ENCODE measurements around the gene RGS3. TPM values are rescaled to one million over a fixed set of nuclear protein-coding genes. Genes with fewer than 3 reads are reported as not detected.
A peak's percentile ranks its signal among the peaks of the same experiment; 100 is the strongest.

RGS3 gene
- total RNA-seq, 2 donors from 2014 or later = 25.7 to 96.9 TPM

DNA sequence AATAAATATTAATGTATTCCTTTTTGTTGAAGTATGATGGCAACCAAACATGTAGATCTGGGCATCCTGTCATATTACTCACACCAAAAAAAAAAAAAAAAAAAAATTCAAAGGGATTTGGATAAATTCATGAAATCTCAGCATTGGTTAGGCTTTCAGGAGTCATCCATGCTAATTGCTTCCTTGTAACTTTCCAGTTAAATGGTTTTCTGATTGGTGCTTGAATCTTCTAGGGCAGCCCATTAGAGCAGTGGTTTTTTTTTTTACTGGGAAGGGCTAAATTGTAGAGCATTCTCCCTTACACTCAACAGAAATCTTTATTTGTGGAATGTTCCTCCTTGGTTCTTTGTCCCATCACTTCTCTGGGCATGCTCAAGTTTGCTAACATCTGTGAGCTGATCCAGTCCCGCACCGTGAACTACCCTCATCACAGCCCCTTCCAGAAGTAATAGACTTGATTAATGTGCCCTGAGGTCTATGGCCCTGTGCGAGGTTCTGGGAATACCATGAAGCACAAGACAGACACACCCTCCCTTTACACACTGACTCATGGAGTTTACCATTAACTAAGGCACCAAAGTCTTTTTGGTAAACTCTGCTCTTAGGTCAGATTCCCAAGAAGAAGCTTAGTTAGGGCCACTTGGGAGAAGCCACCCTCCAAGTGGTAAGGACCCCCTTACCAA is 56.0 kb downstream of the RGS3 start:
- 60 to 67% methylated on average over 3 of the region's 3 CpGs for WGBS, 2 donors
- H3K27me3 ChIP-seq = no peaks in the 10 kb centered on the region
- intact Hi-C loops (cut with DNase I) = no loop called here
- TF ChIP-seq, protein P1, sequence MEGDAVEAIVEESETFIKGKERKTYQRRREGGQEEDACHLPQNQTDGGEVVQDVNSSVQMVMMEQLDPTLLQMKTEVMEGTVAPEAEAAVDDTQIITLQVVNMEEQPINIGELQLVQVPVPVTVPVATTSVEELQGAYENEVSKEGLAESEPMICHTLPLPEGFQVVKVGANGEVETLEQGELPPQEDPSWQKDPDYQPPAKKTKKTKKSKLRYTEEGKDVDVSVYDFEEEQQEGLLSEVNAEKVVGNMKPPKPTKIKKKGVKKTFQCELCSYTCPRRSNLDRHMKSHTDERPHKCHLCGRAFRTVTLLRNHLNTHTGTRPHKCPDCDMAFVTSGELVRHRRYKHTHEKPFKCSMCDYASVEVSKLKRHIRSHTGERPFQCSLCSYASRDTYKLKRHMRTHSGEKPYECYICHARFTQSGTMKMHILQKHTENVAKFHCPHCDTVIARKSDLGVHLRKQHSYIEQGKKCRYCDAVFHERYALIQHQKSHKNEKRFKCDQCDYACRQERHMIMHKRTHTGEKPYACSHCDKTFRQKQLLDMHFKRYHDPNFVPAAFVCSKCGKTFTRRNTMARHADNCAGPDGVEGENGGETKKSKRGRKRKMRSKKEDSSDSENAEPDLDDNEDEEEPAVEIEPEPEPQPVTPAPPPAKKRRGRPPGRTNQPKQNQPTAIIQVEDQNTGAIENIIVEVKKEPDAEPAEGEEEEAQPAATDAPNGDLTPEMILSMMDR (IDR thresholded peaks at IDR 0.05) = no peak
- no peak for TF ChIP-seq POLR2A (IDR thresholded peaks at IDR 0.05)
- H3K36me3 ChIP-seq (replicated peaks in 1 of 2; ENCODE audit: insufficient read depth in 1 of 2, low read depth in 2 of 2) = no peaks in the 10 kb centered on the region
- peaks cover 19% of the 10 kb centered on the region for H3K4me1 ChIP-seq
- no peak overlapping the region for H3K4me3 ChIP-seq
- DNase-seq (peak in 3 of 4 donors; percentile 29 to 63 (median 42)), ATAC-seq (peak; percentile 59)
- peak overlapping the region; percentile 55 to 90 (median 76) for H3K27ac ChIP-seq
- no peaks in the 10 kb centered on the region for H3K9me3 ChIP-seq

DNA sequence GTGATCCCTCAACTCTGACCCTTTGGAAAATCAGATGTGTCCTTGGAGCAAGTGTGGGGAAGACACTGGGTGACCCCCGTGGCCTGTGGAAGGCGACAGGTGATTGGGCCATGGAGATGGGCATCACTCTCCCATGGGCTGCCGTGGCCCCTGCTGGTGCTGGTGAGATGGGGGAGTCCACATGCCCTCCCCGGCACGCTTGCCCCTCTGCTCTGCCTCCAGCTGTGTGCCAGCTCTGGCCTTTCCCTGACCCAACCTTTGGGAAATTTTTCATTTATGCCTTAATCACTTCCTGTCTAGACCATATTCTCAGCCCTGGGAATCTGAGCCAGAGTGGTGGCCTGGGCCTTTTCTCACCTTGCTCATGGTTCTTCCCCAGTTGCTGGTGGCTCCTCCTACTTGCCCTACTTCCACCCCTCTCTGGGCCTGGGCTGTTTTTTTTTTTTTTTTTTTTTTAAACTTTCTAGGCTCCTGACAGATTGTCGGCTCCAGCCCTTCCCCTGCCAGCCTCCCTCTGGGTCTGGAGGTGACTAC is 56.6 kb downstream of the RGS3 start:
- H3K27ac ChIP-seq = peak overlapping the region; percentile 55 to 90 (median 76)
- intact Hi-C loops (cut with DNase I) = no loop called here
- H3K4me1 ChIP-seq = peaks cover 13% of the 10 kb centered on the region
- H3K4me3 ChIP-seq = no peak overlapping the region
- whole genome bisulfite sequencing, 2 donors = 66 to 72% methylated on average over 6 of the region's 6 CpGs
- H3K27me3 ChIP-seq = no peaks in the 10 kb centered on the region
- DNase-seq (peak; percentile 25 to 87 (median 73)), ATAC-seq (peak; percentile 68)
- no peak for TF ChIP-seq POLR2A (IDR thresholded peaks at IDR 0.05)
- TF ChIP-seq, protein P1 (IDR thresholded peaks at IDR 0.05) = no peak
- no peaks in the 10 kb centered on the region for H3K36me3 ChIP-seq (replicated peaks in 1 of 2; ENCODE audit: insufficient read depth in 1 of 2, low read depth in 2 of 2)
- no peaks in the 10 kb centered on the region for H3K9me3 ChIP-seq

DNA sequence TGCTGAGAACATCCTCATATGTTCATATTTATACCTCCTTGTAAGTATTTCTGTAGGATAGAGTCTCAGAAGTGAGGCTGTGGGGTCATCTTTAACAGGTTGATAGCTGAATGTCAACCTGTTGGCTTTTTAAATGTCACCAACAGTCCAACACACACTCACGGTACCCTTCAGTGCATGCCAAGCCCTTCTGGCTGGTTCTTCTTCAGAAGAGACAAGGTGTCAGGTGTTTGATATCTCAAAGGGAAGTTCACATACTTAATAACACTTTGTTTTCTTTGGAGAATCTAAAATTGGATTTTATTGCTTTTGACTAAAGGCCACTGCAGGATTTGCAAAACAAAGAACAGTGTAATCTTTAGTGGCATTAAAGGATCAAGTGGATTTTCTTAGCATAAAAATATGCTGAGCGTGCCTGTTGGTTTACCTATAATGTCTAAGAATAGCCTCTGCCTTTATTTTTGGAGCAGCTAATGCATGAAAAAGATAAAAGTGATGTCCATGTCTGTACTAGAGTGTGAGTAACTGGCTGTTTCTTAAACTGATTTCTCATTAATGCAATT is 58.2 kb downstream of the RGS3 start:
- 85 to 86% methylated on average over 2 of the region's 2 CpGs for WGBS, 2 donors
- no peak for ATAC-seq

DNA sequence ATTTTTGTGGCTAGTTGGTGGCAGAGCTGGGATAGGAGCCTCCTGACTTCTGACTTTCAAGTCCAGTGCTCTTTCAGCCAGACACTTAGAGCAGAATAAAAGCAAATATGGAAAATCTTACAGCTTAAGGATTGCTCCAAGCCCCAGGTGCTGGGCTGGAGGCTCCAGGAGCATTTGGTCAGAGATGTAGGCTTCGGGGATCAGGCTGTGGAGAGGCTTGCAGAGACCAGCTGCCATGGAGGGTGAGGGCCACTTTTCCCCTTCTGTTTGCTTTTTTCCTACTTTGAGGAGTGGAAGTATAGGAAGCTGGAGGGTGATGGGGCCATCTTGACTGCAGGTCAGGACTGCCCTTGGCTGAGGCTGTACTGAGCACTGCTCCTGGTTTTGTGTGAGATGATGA is 58.9 kb downstream of the RGS3 start:
- Histone ChIP-seq H3K27me3 (no peaks in the 10 kb centered on the region), H3K4me1 (peaks cover 13% of the 10 kb centered on the region), H3K36me3 (replicated peaks in 1 of 2; ENCODE audit: insufficient read depth in 1 of 2, low read depth in 2 of 2) (peaks cover 0 to 2% of the 10 kb centered on the region in 2 donors), H3K4me3 (no peak overlapping the region), H3K9me3 (no peaks in the 10 kb centered on the region), H3K27ac (no peak overlapping the region)
- DNase-seq = no peak
- intact Hi-C loops (cut with DNase I) = no loop called here
- TF ChIP-seq, protein P1 (IDR thresholded peaks at IDR 0.05) = no peak
- TF ChIP-seq POLR2A (IDR thresholded peaks at IDR 0.05) = no peak
- WGBS, 2 donors = 93 to 100% methylated on average over 1 of the region's 1 CpG
- no peak for ATAC-seq

More for the DNA sequence above, 58.2 kb downstream of the RGS3 start:
- no peaks in the 10 kb centered on the region for H3K27me3 ChIP-seq
- intact Hi-C loops (cut with DNase I) = no loop called here
- H3K4me3 ChIP-seq = no peak overlapping the region
- peaks cover 0 to under 1% of the 10 kb centered on the region in 2 donors for H3K36me3 ChIP-seq (replicated peaks in 1 of 2; ENCODE audit: insufficient read depth in 1 of 2, low read depth in 2 of 2)
- peaks cover 13% of the 10 kb centered on the region for H3K4me1 ChIP-seq
- H3K9me3 ChIP-seq = no peaks in the 10 kb centered on the region
- DNase-seq = no peak
- TF ChIP-seq, protein P1 (IDR thresholded peaks at IDR 0.05) = no peak
- no peak for TF ChIP-seq POLR2A (IDR thresholded peaks at IDR 0.05)
- no peak overlapping the region for H3K27ac ChIP-seq
